Measurements from ENCODE around the gene ARFGAP3.

GRCh38 chr22:42842658-42843370, 14.3 kb downstream of the ARFGAP3 start:
- TF ChIP-seq CTCF (conservative IDR thresholded peaks at IDR 0.05; ENCODE audit: low read depth in 2 of 2) = no peak
- TF ChIP-seq EZH2phosphoT487 (IDR thresholded peaks at IDR 0.05; ENCODE audit: unreplicated experiment) = no peak
- no peak for TF ChIP-seq REST (IDR thresholded peaks at IDR 0.05; ENCODE audit: unreplicated experiment)
- TF ChIP-seq EZH2 (IDR thresholded peaks at IDR 0.05; ENCODE audit: low read depth, unreplicated experiment) = no peak
- TF ChIP-seq POLR2AphosphoS5 (IDR thresholded peaks at IDR 0.05; ENCODE audit: low read depth) = no peak
- no peak for TF ChIP-seq CREB1 (CRISPR knock-in tag; IDR thresholded peaks at IDR 0.05; ENCODE audit: low read depth)
- TF ChIP-seq ZNF114 (CRISPR knock-in tag; IDR thresholded peaks at IDR 0.05) = no peak
- no peak for TF ChIP-seq NANOG (IDR thresholded peaks at IDR 0.05; ENCODE audit: borderline replicate concordance)
- TF ChIP-seq ETS1 (IDR thresholded peaks at IDR 0.05) = no peak
- no peak for TF ChIP-seq ZNF331 (CRISPR knock-in tag; IDR thresholded peaks at IDR 0.05; ENCODE audit: low read depth)

Measured in GM23338 (cell line).